ENCODE measurements around the gene TRIM47.

TRIM47 gene, protein sequence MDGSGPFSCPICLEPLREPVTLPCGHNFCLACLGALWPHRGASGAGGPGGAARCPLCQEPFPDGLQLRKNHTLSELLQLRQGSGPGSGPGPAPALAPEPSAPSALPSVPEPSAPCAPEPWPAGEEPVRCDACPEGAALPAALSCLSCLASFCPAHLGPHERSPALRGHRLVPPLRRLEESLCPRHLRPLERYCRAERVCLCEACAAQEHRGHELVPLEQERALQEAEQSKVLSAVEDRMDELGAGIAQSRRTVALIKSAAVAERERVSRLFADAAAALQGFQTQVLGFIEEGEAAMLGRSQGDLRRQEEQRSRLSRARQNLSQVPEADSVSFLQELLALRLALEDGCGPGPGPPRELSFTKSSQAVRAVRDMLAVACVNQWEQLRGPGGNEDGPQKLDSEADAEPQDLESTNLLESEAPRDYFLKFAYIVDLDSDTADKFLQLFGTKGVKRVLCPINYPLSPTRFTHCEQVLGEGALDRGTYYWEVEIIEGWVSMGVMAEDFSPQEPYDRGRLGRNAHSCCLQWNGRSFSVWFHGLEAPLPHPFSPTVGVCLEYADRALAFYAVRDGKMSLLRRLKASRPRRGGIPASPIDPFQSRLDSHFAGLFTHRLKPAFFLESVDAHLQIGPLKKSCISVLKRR

DNA sequence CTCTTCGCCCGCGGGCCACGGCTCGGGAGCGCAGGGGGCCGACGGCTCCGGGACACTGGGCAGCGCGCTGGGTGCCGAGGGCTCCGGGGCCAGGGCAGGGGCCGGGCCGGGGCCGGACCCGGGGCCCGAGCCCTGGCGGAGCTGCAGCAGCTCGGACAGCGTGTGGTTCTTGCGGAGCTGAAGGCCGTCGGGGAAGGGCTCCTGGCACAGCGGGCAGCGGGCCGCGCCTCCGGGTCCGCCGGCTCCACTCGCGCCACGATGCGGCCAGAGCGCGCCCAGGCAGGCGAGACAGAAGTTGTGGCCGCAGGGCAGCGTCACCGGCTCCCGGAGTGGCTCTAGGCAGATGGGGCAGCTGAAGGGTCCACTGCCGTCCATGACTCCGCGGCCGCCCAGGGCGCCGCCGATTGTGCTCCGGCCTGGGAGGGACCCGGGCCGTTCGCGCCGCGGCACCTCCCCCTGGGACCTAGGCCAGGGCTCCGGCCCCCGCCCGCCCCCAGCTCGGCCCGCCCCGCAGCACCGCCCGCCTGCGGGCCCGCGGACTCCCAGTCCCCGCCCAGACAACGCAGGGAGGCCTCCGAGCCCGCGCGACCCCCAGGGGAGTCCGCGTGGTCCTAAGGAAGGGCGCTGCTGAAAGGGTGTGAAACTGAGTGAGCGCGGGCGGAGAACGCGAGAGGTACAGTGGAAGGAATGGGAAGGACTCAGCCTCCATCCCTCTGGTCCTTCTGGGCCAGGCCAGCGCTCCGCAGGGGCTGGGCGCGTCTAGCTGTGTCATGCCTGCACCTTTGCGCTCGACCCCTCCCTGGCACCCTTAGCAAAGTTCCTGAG is at the start of gene TRIM47:
TSS of gene TRIM47 (minus strand) at position 408 of the 825 bp plus-strand sequence. CDS start at position 375, 33 bp downstream.
- DNase-seq (ENCODE audit: low read depth), result peak; percentile 37
- TF ChIP-seq, protein P1, sequence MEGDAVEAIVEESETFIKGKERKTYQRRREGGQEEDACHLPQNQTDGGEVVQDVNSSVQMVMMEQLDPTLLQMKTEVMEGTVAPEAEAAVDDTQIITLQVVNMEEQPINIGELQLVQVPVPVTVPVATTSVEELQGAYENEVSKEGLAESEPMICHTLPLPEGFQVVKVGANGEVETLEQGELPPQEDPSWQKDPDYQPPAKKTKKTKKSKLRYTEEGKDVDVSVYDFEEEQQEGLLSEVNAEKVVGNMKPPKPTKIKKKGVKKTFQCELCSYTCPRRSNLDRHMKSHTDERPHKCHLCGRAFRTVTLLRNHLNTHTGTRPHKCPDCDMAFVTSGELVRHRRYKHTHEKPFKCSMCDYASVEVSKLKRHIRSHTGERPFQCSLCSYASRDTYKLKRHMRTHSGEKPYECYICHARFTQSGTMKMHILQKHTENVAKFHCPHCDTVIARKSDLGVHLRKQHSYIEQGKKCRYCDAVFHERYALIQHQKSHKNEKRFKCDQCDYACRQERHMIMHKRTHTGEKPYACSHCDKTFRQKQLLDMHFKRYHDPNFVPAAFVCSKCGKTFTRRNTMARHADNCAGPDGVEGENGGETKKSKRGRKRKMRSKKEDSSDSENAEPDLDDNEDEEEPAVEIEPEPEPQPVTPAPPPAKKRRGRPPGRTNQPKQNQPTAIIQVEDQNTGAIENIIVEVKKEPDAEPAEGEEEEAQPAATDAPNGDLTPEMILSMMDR (conservative IDR thresholded peaks at IDR 0.05; ENCODE audit: low read length), result peak; percentile 29; the same call in 1 of the 2 replicates
- H3K4me3 ChIP-seq (ENCODE audit: low read length), result peak within 1 kb of the TSS; percentile 58

DNA sequence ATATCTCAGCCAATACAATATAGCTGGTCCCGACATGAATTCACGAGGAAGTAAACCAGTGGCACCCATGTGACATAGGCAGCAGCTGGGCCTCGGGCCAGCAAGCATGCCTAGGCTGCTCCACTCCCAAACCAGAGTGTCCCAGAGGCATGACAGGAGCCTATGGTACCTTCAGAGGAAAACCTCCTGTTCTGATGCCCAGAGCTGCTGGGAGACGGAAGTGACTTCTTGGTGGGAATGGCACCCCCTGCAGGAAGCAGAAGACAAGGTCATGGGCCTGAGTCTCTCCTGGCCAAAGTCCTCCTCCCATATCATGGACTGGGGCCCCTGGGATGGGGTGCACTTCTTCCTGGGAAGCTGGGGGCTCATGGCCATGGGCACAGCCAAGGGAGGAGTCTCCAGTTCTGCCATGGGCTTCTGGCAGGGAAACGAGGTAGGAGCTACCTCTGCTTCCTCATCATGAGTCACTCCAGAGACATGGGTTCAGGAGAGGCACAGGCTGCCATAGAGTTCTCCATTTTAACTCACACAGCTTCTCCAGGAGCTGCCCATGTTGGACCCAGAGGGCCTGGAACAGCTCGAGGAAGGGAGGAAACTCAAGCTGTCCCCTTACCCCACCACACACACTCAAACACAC is 49.0 kb upstream of the TRIM47 start:
- TF ChIP-seq, protein P1 (conservative IDR thresholded peaks at IDR 0.05; ENCODE audit: low read length), result peak; percentile 29
- no peak overlapping the region for H3K4me3 ChIP-seq (ENCODE audit: low read length)
- peak; percentile 13 for DNase-seq (ENCODE audit: low read depth)

- no peak for DNase-seq (ENCODE audit: low read depth)
- TF ChIP-seq, protein P1 (conservative IDR thresholded peaks at IDR 0.05; ENCODE audit: low read length), result no peak
- no peak overlapping the region for H3K4me3 ChIP-seq (ENCODE audit: low read length)
Measured at GRCh38 chr17:75926456-75926855, 48.1 kb upstream of the TRIM47 start.

DNA sequence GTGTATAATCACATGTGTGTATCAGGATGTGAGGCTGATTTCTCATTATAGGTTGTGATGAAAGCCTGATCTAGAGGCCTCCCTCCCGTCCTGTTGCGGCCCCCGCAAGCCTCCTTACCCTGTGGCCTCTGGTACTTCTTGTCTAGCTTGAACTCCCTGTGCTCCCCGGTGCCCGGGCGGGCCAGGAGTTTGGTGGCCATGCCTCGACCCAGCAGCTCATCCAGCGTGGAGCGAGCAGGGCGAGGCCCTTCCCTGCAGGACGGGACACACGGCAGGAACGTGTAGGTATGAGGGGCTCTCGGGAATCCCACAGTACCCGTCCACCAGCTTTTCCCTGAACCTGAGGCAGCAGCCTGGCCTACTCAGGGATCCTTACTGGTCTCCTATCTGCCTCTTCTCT is 47.5 kb upstream of the TRIM47 start:
- DNase-seq (ENCODE audit: low read depth), result no peak
- TF ChIP-seq, protein P1 (conservative IDR thresholded peaks at IDR 0.05; ENCODE audit: low read length), result no peak
- H3K4me3 ChIP-seq (ENCODE audit: low read length), result no peak overlapping the region

- H3K4me3 ChIP-seq (ENCODE audit: low read length), result no peak overlapping the region
- TF ChIP-seq, protein P1 (conservative IDR thresholded peaks at IDR 0.05; ENCODE audit: low read length), result no peak
- no peak for DNase-seq (ENCODE audit: low read depth)
Measured at GRCh38 chr17:75925103-75925502, 46.7 kb upstream of the TRIM47 start.

GRCh38 chr17:75922963-75923874 is 44.8 kb upstream of the TRIM47 start:
- H3K4me3 ChIP-seq (ENCODE audit: low read length), result no peak overlapping the region
- TF ChIP-seq, protein P1 (conservative IDR thresholded peaks at IDR 0.05; ENCODE audit: low read length), result no peak
- no peak for DNase-seq (ENCODE audit: low read depth)

All from AG10803 (cell line).